ENCODE data around the gene OR51E2. TPM values are rescaled to one million over a fixed set of nuclear protein-coding genes. Genes with fewer than 3 reads are reported as not detected.

The OR51E2 gene, protein sequence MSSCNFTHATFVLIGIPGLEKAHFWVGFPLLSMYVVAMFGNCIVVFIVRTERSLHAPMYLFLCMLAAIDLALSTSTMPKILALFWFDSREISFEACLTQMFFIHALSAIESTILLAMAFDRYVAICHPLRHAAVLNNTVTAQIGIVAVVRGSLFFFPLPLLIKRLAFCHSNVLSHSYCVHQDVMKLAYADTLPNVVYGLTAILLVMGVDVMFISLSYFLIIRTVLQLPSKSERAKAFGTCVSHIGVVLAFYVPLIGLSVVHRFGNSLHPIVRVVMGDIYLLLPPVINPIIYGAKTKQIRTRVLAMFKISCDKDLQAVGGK
- total RNA-seq (2014; rRNA removed) = not detected in 2 replicates
- Bru-seq, nascent RNA = percentile 7 among the genes with signal in this experiment
- BruChase-seq, experiment 1, labeled RNA remaining after a 6-hour chase = percentile 7 among the genes with signal in this experiment
- BruChase-seq, experiment 2, labeled RNA remaining after a 2-hour chase = not detected
- long read RNA-seq = 0 reads

- no TSS peak for BruUV-seq (replicated peaks)
- no peaks in the 10 kb centered on the region for H3K36me3 ChIP-seq (ENCODE audit: low read depth, low read length)
- H3K4me2 ChIP-seq (ENCODE audit: low read length) = no peak within 1 kb of the TSS
- CTCF ChIA-PET = no interaction called here
- ATAC-seq = no peak
- no peak for DNase-seq
- H3K9me2 ChIP-seq (replicated peaks; ENCODE audit: low read length) = no peaks in the 10 kb centered on the region
- intact Hi-C loops (cut with micrococcal nuclease) = no loop called here
- no peak within 1 kb of the TSS for H3K4me3 ChIP-seq (ENCODE audit: low read length)
- H3K9me3 ChIP-seq (ENCODE audit: low read length) = no peaks in the 10 kb centered on the region
- no peak within 1 kb of the TSS for H3K9ac ChIP-seq (ENCODE audit: low read length)
- no peaks in the 10 kb centered on the region for H3K79me2 ChIP-seq (ENCODE audit: low read length)
- H2AFZ ChIP-seq (ENCODE audit: low read length) = no peak within 1 kb of the TSS
- no peak within 1 kb of the TSS for H3K27ac ChIP-seq (ENCODE audit: low read length)
- no peaks in the 10 kb centered on the region for H3K4me1 ChIP-seq (ENCODE audit: insufficient read depth, low read length)
- POLR2A ChIA-PET (ENCODE audit: unreplicated experiment) = no interaction called here
- H4K20me1 ChIP-seq (ENCODE audit: low read length) = no peaks in the 10 kb centered on the region
- H3F3A ChIP-seq (ENCODE audit: low read length, unreplicated experiment) = no peaks in the 10 kb centered on the region
- TF ChIP-seq EZH2phosphoT487 (IDR thresholded peaks at IDR 0.05; ENCODE audit: borderline replicate concordance, low read length) = no peak
- peaks cover 9% of the 10 kb centered on the region for H3K27me3 ChIP-seq (ENCODE audit: low read length)
Measured at GRCh38 chr11:4697585-4697984, at the start of gene OR51E2. Gene OR51E2, minus strand, starts transcription at chr11:4697853. Its CDS starts 15,142 bp downstream, at chr11:4682711.

DNA sequence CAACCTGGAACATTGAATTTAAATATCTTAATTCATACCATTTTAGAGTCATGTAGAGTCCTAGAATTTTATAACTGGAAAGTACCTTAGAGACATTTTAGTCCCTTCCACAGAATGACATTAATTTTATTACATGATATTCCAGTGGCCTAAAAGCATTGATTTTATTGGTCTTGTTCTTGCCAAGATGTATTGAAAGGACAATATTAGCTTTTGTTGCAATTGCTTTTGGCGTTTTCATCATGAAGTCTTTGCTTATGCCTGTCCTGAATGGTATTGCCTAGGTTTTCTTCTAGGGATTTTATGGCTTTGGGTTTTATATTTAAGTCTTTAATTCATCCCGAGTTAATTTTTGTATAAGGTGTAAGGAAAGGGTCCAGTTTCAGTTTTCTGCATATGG lies 43.1 kb upstream of the OR51E2 start:
- H3K27me3 ChIP-seq (ENCODE audit: low read length) = no peaks in the 10 kb centered on the region
- no peak overlapping the region for H3K4me2 ChIP-seq (ENCODE audit: low read length)
- intact Hi-C loops (cut with micrococcal nuclease) = no loop called here
- CTCF ChIA-PET = no interaction called here
- H3K79me2 ChIP-seq (ENCODE audit: low read length) = no peaks in the 10 kb centered on the region
- H3K36me3 ChIP-seq (ENCODE audit: low read depth, low read length) = no peaks in the 10 kb centered on the region
- H3F3A ChIP-seq (ENCODE audit: low read length, unreplicated experiment) = no peaks in the 10 kb centered on the region
- H3K27ac ChIP-seq (ENCODE audit: low read length) = no peak overlapping the region
- H2AFZ ChIP-seq (ENCODE audit: low read length) = no peak overlapping the region
- ATAC-seq (no peak), DNase-seq (no peak)
- H3K9me2 ChIP-seq (replicated peaks; ENCODE audit: low read length) = no peaks in the 10 kb centered on the region
- no peaks in the 10 kb centered on the region for H3K9me3 ChIP-seq (ENCODE audit: low read length)
- H3K9ac ChIP-seq (ENCODE audit: low read length) = no peak overlapping the region
- no peak overlapping the region for H3K4me3 ChIP-seq (ENCODE audit: low read length)
- no peaks in the 10 kb centered on the region for H4K20me1 ChIP-seq (ENCODE audit: low read length)
- no peak for TF ChIP-seq EZH2 (IDR thresholded peaks at IDR 0.05; ENCODE audit: low read length, unreplicated experiment)
- TF ChIP-seq, protein P1, sequence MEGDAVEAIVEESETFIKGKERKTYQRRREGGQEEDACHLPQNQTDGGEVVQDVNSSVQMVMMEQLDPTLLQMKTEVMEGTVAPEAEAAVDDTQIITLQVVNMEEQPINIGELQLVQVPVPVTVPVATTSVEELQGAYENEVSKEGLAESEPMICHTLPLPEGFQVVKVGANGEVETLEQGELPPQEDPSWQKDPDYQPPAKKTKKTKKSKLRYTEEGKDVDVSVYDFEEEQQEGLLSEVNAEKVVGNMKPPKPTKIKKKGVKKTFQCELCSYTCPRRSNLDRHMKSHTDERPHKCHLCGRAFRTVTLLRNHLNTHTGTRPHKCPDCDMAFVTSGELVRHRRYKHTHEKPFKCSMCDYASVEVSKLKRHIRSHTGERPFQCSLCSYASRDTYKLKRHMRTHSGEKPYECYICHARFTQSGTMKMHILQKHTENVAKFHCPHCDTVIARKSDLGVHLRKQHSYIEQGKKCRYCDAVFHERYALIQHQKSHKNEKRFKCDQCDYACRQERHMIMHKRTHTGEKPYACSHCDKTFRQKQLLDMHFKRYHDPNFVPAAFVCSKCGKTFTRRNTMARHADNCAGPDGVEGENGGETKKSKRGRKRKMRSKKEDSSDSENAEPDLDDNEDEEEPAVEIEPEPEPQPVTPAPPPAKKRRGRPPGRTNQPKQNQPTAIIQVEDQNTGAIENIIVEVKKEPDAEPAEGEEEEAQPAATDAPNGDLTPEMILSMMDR (conservative IDR thresholded peaks at IDR 0.05; ENCODE audit: low read depth, low read length) = no peak
- no peak for TF ChIP-seq EZH2phosphoT487 (IDR thresholded peaks at IDR 0.05; ENCODE audit: borderline replicate concordance, low read length)
- POLR2A ChIA-PET (ENCODE audit: unreplicated experiment) = no interaction called here
- no peaks in the 10 kb centered on the region for H3K4me1 ChIP-seq (ENCODE audit: insufficient read depth, low read length)
- BruUV-seq (replicated peaks) = no TSS peak

DNA sequence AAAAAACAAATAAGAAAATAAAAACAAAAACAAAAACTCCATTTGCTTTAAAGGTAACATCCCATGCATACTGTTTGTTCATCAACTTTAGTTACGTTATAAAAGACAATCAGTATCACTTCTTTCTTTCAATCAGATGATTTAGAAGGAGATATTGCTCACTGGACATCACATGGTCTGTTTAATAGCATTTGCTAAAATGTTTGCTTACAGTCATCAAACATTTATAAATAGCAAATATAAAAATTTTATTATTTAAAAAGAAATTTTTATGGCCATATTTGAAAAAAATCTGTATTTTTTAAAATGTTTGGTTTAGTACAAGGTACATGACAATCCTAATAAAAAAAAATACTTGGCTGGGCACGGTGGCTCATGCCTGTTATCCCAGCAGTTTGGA lies 29.5 kb upstream of the OR51E2 start:
- TF ChIP-seq EZH2phosphoT487 (IDR thresholded peaks at IDR 0.05; ENCODE audit: borderline replicate concordance, low read length) = no peak
- TF ChIP-seq EZH2 (IDR thresholded peaks at IDR 0.05; ENCODE audit: low read length, unreplicated experiment) = no peak
- TF ChIP-seq, protein P1 (conservative IDR thresholded peaks at IDR 0.05; ENCODE audit: low read depth, low read length) = no peak
- CTCF ChIA-PET = no interaction called here
- Histone ChIP-seq H2AFZ (ENCODE audit: low read length) (no peak overlapping the region), H3K9me3 (ENCODE audit: low read length) (no peaks in the 10 kb centered on the region), H3K9ac (ENCODE audit: low read length) (no peak overlapping the region), H3K79me2 (ENCODE audit: low read length) (no peaks in the 10 kb centered on the region), H3K4me3 (ENCODE audit: low read length) (no peak overlapping the region), H3K27me3 (ENCODE audit: low read length) (no peaks in the 10 kb centered on the region), H3K27ac (ENCODE audit: low read length) (no peak overlapping the region), H3K4me2 (ENCODE audit: low read length) (no peak overlapping the region), H3K4me1 (ENCODE audit: insufficient read depth, low read length) (no peaks in the 10 kb centered on the region), H3K36me3 (ENCODE audit: low read depth, low read length) (no peaks in the 10 kb centered on the region), H4K20me1 (ENCODE audit: low read length) (no peaks in the 10 kb centered on the region), H3K9me2 (replicated peaks; ENCODE audit: low read length) (no peaks in the 10 kb centered on the region), H3F3A (ENCODE audit: low read length, unreplicated experiment) (no peaks in the 10 kb centered on the region)
- no TSS peak for BruUV-seq (replicated peaks)
- ATAC-seq (no peak), DNase-seq (no peak)
- intact Hi-C loops (cut with micrococcal nuclease) = no loop called here
- POLR2A ChIA-PET (ENCODE audit: unreplicated experiment) = no interaction called here
